Prostate gland (tissue), 2 donors: Measurements from ENCODE around the gene LCTL. TPM values are rescaled to one million over a fixed set of nuclear protein-coding genes. Genes with fewer than 3 reads are reported as not detected.

Source experiments
- DNase-seq: peaks from one replicate; pipeline ENCODE4 v3.0.0-alpha.2; 2019; ENCODE audit warnings: low spot score
- H3K27ac ChIP-seq, 2 donors: fragments of 200-600 bp; sonication (generic); 2 replicates each; pipeline ENCODE4 v1.5.1; 2017 to 2019
- H3K27me3 ChIP-seq: fragments of 200-600 bp; sonication (generic); replicated peaks from 2 replicates; pipeline ENCODE4 v1.5.1; 2019; ENCODE audit not compliant: insufficient read depth
- H3K36me3 ChIP-seq, 2 donors: fragments of 200-600 bp; sonication (generic); 1 replicate in 1 of 2; 2 replicates in 1 of 2; pipeline versions ENCODE4 v1.5.1 to v1.8.1; 2017 to 2019
- H3K4me1 ChIP-seq: fragments of 200-600 bp; sonication (generic); replicated peaks from 2 replicates; pipeline ENCODE4 v1.5.1; 2019
- H3K4me3 ChIP-seq, 2 donors: fragments of 200-600 bp; sonication (generic); 2 replicates each; pipeline ENCODE4 v1.5.1; 2017 to 2019
- H3K9me3 ChIP-seq: fragments of 200-600 bp; sonication (generic); 2 replicates; pipeline ENCODE4 v1.5.1; 2017
- CTCF ChIP-seq, 4 experiments: fragments of 200-600 bp in 2 of 4; fragments of 450-650 bp in 2 of 4; sonication (generic) in 2 of 4; IDR thresholded peaks; 1 replicate in 3 of 4; 2 replicates in 1 of 4; pipeline ENCODE4 v1.5.1; 2016 to 2019; ENCODE audit warnings: antibody characterized with exemption in 4 of 4, mild to moderate bottlenecking in 2 of 4, moderate library complexity in 2 of 4
- POLR2A ChIP-seq: fragments of 450-650 bp; IDR thresholded peaks from one replicate; pipeline ENCODE4 v1.6.1; 2016; ENCODE audit warnings: antibody characterized with exemption, mild to moderate bottlenecking
- POLR2AphosphoS5 ChIP-seq: sonication (generic); formaldehyde crosslinking; IDR thresholded peaks from one replicate; pipeline ENCODE4 v1.6.1; 2017; ENCODE audit warnings: antibody characterized with exemption
- WGBS: methylation state at CpG from one replicate; pipeline ENCODE4 v1.1.5; 2018; 5-methylcytosine and 5-hydroxymethylcytosine counted together
- intact Hi-C: fragments of 100-400 bp; cut with DNase I; formaldehyde crosslinking; loops from one replicate; pipeline ENCODE4 v1.14.2; 2022
- total RNA-seq, 2 donors: library from RNA; depleted of rRNA; stranded (reverse); fragments of >200 nt; gene quantifications; one replicate each; pipeline ENCODE4 v1.1.0, GENCODE V29; 2016

The LCTL gene
- total RNA-seq, 2 donors from 2014 or later = not detected

GRCh38 chr15:66515901-66516322 is 49.9 kb downstream of the LCTL start:
- 97% methylated on average over 2 of the region's 2 CpGs for WGBS
- no peak for TF ChIP-seq POLR2AphosphoS5
- TF ChIP-seq POLR2A = no peak
- no peak for TF ChIP-seq CTCF (IDR thresholded peaks at IDR 0.05)

GRCh38 chr15:66514586-66514985 is 51.2 kb downstream of the LCTL start:
- DNase-seq = no peak

More at GRCh38 chr15:66515901-66516322, 49.9 kb downstream of the LCTL start:
- no peak overlapping the region for H3K27ac ChIP-seq
- intact Hi-C loops = no loop called here
- H3K9me3 ChIP-seq = no peaks in the 10 kb centered on the region
- H3K4me1 ChIP-seq = no peaks in the 10 kb centered on the region
- no peak overlapping the region for H3K4me3 ChIP-seq
- no peaks in the 10 kb centered on the region for H3K36me3 ChIP-seq
- H3K27me3 ChIP-seq = no peaks in the 10 kb centered on the region
- no peak for DNase-seq

GRCh38 chr15:66508293-66508883 is 57.4 kb downstream of the LCTL start:
- Histone ChIP-seq H3K9me3 (no peaks in the 10 kb centered on the region), H3K4me3 (no peak overlapping the region), H3K27ac (no peak overlapping the region), H3K36me3 (no peaks in the 10 kb centered on the region), H3K27me3 (no peaks in the 10 kb centered on the region), H3K4me1 (peaks cover 4% of the 10 kb centered on the region)
- no peak for TF ChIP-seq CTCF (IDR thresholded peaks at IDR 0.05)
- no peak for TF ChIP-seq POLR2A
- no peak for TF ChIP-seq POLR2AphosphoS5
- intact Hi-C loops = loop anchor here (10.0 kb wide), 1 partner anchor 196 kb away; the partner anchor contains the start of gene SMAD6
- DNase-seq = no peak
- WGBS = 96% methylated on average over 3 of the region's 3 CpGs

More at GRCh38 chr15:66514586-66514985, 51.2 kb downstream of the LCTL start:
- intact Hi-C loops = no loop called here
- H3K9me3 ChIP-seq = no peaks in the 10 kb centered on the region
- 88% methylated on average over 3 of the region's 3 CpGs for WGBS
- H3K4me1 ChIP-seq = no peaks in the 10 kb centered on the region
- H3K36me3 ChIP-seq = no peaks in the 10 kb centered on the region
- no peaks in the 10 kb centered on the region for H3K27me3 ChIP-seq
- no peak overlapping the region for H3K4me3 ChIP-seq
- H3K27ac ChIP-seq = no peak overlapping the region
- no peak for TF ChIP-seq POLR2A
- TF ChIP-seq CTCF (IDR thresholded peaks at IDR 0.05) = no peak
- no peak for TF ChIP-seq POLR2AphosphoS5

GRCh38 chr15:66505818-66506217 is 60.0 kb downstream of the LCTL start:
- TF ChIP-seq CTCF (IDR thresholded peaks at IDR 0.05) = no peak
- TF ChIP-seq POLR2A = no peak
- WGBS = 35% methylated on average over 4 of the region's 4 CpGs
- Histone ChIP-seq H3K4me3 (peak overlapping the region in 1 of 2 donors; percentile 90), H3K27ac (no peak overlapping the region), H3K27me3 (no peaks in the 10 kb centered on the region), H3K4me1 (peaks cover 4% of the 10 kb centered on the region), H3K9me3 (no peaks in the 10 kb centered on the region), H3K36me3 (peaks cover 6 to 8% of the 10 kb centered on the region in 2 donors)
- DNase-seq = no peak
- intact Hi-C loops = loop anchor here (10.0 kb wide), 1 partner anchor 199 kb away; the partner anchor contains the start of gene SMAD6

- Histone ChIP-seq H3K9me3 (no peaks in the 10 kb centered on the region), H3K36me3 (peaks cover 9 to 12% of the 10 kb centered on the region in 2 donors), H3K27me3 (no peaks in the 10 kb centered on the region), H3K4me1 (peaks cover 4% of the 10 kb centered on the region), H3K4me3 (peak overlapping the region; percentile 75 to 90), H3K27ac (peak overlapping the region; percentile 78 to 95)
- no peak for TF ChIP-seq CTCF (IDR thresholded peaks at IDR 0.05)
- TF ChIP-seq POLR2A = no peak
- WGBS = 0% methylated on average over 13 of the region's 13 CpGs
- intact Hi-C loops = loop anchor here (10.0 kb wide), 1 partner anchor 199 kb away; the partner anchor contains the start of gene SMAD6
- DNase-seq = no peak
Observed at GRCh38 chr15:66505430-66505811, 60.4 kb downstream of the LCTL start.
